Measurements from ENCODE around the gene SOWAHC. TPM values are rescaled to one million over a fixed set of nuclear protein-coding genes. Genes with fewer than 3 reads are reported as not detected.
A peak's percentile ranks its signal among the peaks of the same experiment; 100 is the strongest.

The SOWAHC gene
- total RNA-seq, 1 donor from 2014 or later = 15.5 TPM

GRCh38 chr2:109601783-109602182, 12.4 kb upstream of the SOWAHC start:
- Mint-ChIP-seq H3K36me3 (peaks cover 18% of the 10 kb centered on the region), H3K27me3 (no peaks in the 10 kb centered on the region), H3K4me1 (ENCODE audit: unreplicated experiment) (peaks cover 16% of the 10 kb centered on the region), H3K4me3 (peak overlapping the region; percentile 28), H3K27ac (peak overlapping the region; percentile 77), H3K9me3 (no peaks in the 10 kb centered on the region)
- no peak for TF ChIP-seq CTCF (conservative IDR thresholded peaks at IDR 0.05)
- no peak for DNase-seq (ENCODE audit: extremely low spot score, unreplicated experiment)

GRCh38 chr2:109602617-109603188, 11.5 kb upstream of the SOWAHC start:
- Mint-ChIP-seq H3K27ac (no peak overlapping the region), H3K4me1 (ENCODE audit: unreplicated experiment) (peaks cover 18% of the 10 kb centered on the region), H3K4me3 (no peak overlapping the region), H3K9me3 (no peaks in the 10 kb centered on the region), H3K36me3 (peaks cover 18% of the 10 kb centered on the region), H3K27me3 (no peaks in the 10 kb centered on the region)
- TF ChIP-seq CTCF (conservative IDR thresholded peaks at IDR 0.05) = no peak
- no peak for DNase-seq (ENCODE audit: extremely low spot score, unreplicated experiment)

GRCh38 chr2:109604597-109604996, 9.6 kb upstream of the SOWAHC start:
- Mint-ChIP-seq H3K27ac (peak overlapping the region; percentile 65), H3K36me3 (peaks cover 22% of the 10 kb centered on the region), H3K4me3 (peak overlapping the region; percentile 35), H3K4me1 (ENCODE audit: unreplicated experiment) (peaks cover 32% of the 10 kb centered on the region), H3K9me3 (peaks cover under 1% of the 10 kb centered on the region), H3K27me3 (no peaks in the 10 kb centered on the region)
- no peak for TF ChIP-seq CTCF (conservative IDR thresholded peaks at IDR 0.05)
- no peak for DNase-seq (ENCODE audit: extremely low spot score, unreplicated experiment)

- no peak overlapping the region for H3K4me3 Mint-ChIP-seq
- no peak for DNase-seq (ENCODE audit: extremely low spot score, unreplicated experiment)
- peaks cover 16% of the 10 kb centered on the region for H3K36me3 Mint-ChIP-seq
- H3K9me3 Mint-ChIP-seq = peaks cover 3% of the 10 kb centered on the region
- H3K4me1 Mint-ChIP-seq (ENCODE audit: unreplicated experiment) = peaks cover 34% of the 10 kb centered on the region
- no peak overlapping the region for H3K27ac Mint-ChIP-seq
- no peak for TF ChIP-seq CTCF (conservative IDR thresholded peaks at IDR 0.05)
- no peaks in the 10 kb centered on the region for H3K27me3 Mint-ChIP-seq
Measured at GRCh38 chr2:109607766-109608165, 6.4 kb upstream of the SOWAHC start.

- Mint-ChIP-seq H3K27ac (peak overlapping the region; percentile 15), H3K36me3 (peaks cover 12% of the 10 kb centered on the region), H3K27me3 (peaks cover 3% of the 10 kb centered on the region), H3K4me1 (ENCODE audit: unreplicated experiment) (peaks cover 35% of the 10 kb centered on the region), H3K4me3 (peak overlapping the region; percentile 57), H3K9me3 (peaks cover 3% of the 10 kb centered on the region)
- DNase-seq (ENCODE audit: extremely low spot score, unreplicated experiment) = no peak
- no peak for TF ChIP-seq CTCF (conservative IDR thresholded peaks at IDR 0.05)
Measured at GRCh38 chr2:109609352-109610024, 4.7 kb upstream of the SOWAHC start.

All from type B pancreatic cell (in vitro differentiated cells).